Calu3 (cell line): ENCODE results near the gene RGMA. TPM values are rescaled to one million over a fixed set of nuclear protein-coding genes. Genes with fewer than 3 reads are reported as not detected.

Source experiments
- BruUV-seq: library from RNA; stranded (reverse); fragments of 400-500 nt; replicated peaks from 2 replicates; lab custom pipeline; 2021; lab: Mats Ljungman, UMichigan
- CTCF ChIA-PET: fragments of 300-600 bp; sonication (Branson Sonifier 250); formaldehyde crosslinking; loops from one replicate; lab custom pipeline; 2022; ENCODE audit warnings: antibody characterized with exemption; lab: Charles Lee
- DNase-seq: peaks from one replicate; pipeline ENCODE4 v3.0.0; 2022
- H3K27ac Mint-ChIP-seq: one replicate; pipeline ENCODE4 v1.8.0; 2022; ENCODE audit warnings: mixed read lengths; ENCODE audit not compliant: unreplicated experiment
- H3K27me3 Mint-ChIP-seq: one replicate; pipeline ENCODE4 v1.8.0; 2022; ENCODE audit warnings: mixed read lengths; ENCODE audit not compliant: unreplicated experiment
- H3K36me3 Mint-ChIP-seq: one replicate; pipeline ENCODE4 v1.8.0; 2022; ENCODE audit warnings: mild to moderate bottlenecking, moderate library complexity, mixed read lengths; ENCODE audit not compliant: insufficient read depth, unreplicated experiment
- H3K4me1 Mint-ChIP-seq: one replicate; pipeline ENCODE4 v1.8.0; 2022; ENCODE audit warnings: mild to moderate bottlenecking, low read depth, mixed read lengths; ENCODE audit not compliant: unreplicated experiment
- H3K4me3 Mint-ChIP-seq: one replicate; pipeline ENCODE4 v1.8.0; 2022; ENCODE audit warnings: mild to moderate bottlenecking, low read depth, moderate library complexity, mixed read lengths; ENCODE audit not compliant: unreplicated experiment
- H3K9me3 Mint-ChIP-seq: one replicate; pipeline ENCODE4 v1.8.0; 2022; ENCODE audit warnings: low read depth, mixed read lengths; ENCODE audit not compliant: unreplicated experiment
- CTCF ChIP-seq: fragments of 200-600 bp; IDR thresholded peaks from one replicate; pipeline ENCODE4 v1.8.0; 2022; ENCODE audit warnings: antibody characterized with exemption; ENCODE audit not compliant: unreplicated experiment
- intact Hi-C: fragments of 100-400 bp; cut with micrococcal nuclease; formaldehyde crosslinking; loops from one replicate; pipeline ENCODE4 v1.10.0; 2022; ENCODE audit not compliant: unreplicated experiment
- total RNA-seq: library from RNA; stranded (reverse); gene quantifications from 2 replicates; pipeline ENCODE4 v1.2.3, GENCODE V29; 2022

RGMA gene
- total RNA-seq, 1 experiment from 2014 or later: 0.78 TPM

GRCh38 chr15:92989470-92989869 lies 99.5 kb downstream of the RGMA start:
- CTCF ChIA-PET: no interaction called here
- Mint-ChIP-seq H3K27ac (no peak overlapping the region), H3K4me1 (peaks cover 2% of the 10 kb centered on the region), H3K27me3 (no peaks in the 10 kb centered on the region), H3K4me3 (no peak overlapping the region), H3K9me3 (no peaks in the 10 kb centered on the region), H3K36me3 (peaks cover 77% of the 10 kb centered on the region)
- BruUV-seq: no TSS peak
- no peak for TF ChIP-seq CTCF
- intact Hi-C loops: no loop called here
- no peak for DNase-seq

Other genes with a start within 250 kb of the RGMA start
- gene CHD2, start 188.9 kb downstream of the RGMA start, total RNA-seq: 127 and 140 TPM in 2 replicates